ENCODE results near the gene PIK3CD. TPM values are rescaled to one million over a fixed set of nuclear protein-coding genes. Genes with fewer than 3 reads are reported as not detected.

Gene PIK3CD
- total RNA-seq, 1 donor from 2014 or later: 15.7 TPM

DNA sequence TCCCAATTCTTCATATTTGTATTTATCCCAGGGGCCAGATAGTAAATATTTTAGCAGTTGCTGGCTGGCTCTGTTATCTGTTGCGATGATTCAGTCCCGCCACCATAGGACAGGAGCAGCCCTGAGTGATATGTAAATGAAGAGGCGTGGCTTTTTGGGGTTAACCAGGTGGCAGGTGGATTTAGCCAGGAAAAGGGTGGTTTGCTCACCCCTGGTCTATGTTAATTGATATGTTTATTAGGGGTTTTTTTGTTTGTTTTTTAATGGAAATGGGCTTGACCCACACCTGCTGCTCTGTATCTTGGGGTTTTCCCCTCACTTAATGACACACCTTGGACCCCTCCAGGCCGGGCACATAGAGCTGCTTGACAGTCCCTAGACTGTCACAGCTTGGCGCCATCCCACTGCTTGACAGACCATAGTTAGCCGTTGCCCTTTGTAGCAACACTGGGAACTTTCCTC, 62.8 kb downstream of the PIK3CD start:
- Mint-ChIP-seq H3K4me3 (ENCODE audit: low read depth) (no peak overlapping the region), H3K9me3 (ENCODE audit: low read depth) (no peaks in the 10 kb centered on the region), H3K27ac (no peak overlapping the region), H3K4me1 (ENCODE audit: low read depth) (peaks cover 7% of the 10 kb centered on the region), H3K36me3 (ENCODE audit: insufficient read depth) (peaks cover 6% of the 10 kb centered on the region), H3K27me3 (no peaks in the 10 kb centered on the region)
- TF ChIP-seq, protein P1, sequence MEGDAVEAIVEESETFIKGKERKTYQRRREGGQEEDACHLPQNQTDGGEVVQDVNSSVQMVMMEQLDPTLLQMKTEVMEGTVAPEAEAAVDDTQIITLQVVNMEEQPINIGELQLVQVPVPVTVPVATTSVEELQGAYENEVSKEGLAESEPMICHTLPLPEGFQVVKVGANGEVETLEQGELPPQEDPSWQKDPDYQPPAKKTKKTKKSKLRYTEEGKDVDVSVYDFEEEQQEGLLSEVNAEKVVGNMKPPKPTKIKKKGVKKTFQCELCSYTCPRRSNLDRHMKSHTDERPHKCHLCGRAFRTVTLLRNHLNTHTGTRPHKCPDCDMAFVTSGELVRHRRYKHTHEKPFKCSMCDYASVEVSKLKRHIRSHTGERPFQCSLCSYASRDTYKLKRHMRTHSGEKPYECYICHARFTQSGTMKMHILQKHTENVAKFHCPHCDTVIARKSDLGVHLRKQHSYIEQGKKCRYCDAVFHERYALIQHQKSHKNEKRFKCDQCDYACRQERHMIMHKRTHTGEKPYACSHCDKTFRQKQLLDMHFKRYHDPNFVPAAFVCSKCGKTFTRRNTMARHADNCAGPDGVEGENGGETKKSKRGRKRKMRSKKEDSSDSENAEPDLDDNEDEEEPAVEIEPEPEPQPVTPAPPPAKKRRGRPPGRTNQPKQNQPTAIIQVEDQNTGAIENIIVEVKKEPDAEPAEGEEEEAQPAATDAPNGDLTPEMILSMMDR (IDR thresholded peaks at IDR 0.05; ENCODE audit: unreplicated experiment): no peak
- no peak for DNase-seq (ENCODE audit: low spot score, unreplicated experiment)

DNA sequence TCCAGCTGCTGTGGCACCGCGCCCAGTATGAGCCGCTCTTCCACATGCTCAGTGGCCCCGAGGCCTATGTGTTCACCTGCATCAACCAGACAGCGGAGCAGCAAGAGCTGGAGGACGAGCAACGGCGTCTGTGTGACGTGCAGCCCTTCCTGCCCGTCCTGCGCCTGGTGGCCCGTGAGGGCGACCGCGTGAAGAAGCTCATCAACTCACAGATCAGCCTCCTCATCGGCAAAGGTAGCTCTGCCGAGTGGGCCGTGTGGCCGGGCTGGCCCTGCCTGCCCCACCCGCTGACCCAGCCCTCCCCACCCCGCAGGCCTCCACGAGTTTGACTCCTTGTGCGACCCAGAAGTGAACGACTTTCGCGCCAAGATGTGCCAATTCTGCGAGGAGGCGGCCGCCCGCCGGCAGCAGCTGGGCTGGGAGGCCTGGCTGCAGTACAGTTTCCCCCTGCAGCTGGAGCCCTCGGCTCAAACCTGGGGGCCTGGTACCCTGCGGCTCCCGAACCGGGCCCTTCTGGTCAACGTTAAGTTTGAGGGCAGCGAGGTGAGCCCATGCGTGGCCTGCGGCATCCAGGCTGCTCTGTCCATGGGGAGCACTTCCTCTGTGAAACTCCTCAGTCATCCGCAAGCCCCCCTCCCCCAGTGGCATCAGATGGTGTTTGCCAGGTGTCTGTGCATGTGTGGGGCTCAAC, 64.2 kb downstream of the PIK3CD start:
- Mint-ChIP-seq H3K4me1 (ENCODE audit: low read depth) (peaks cover 7% of the 10 kb centered on the region), H3K27ac (no peak overlapping the region), H3K4me3 (ENCODE audit: low read depth) (no peak overlapping the region), H3K27me3 (no peaks in the 10 kb centered on the region), H3K9me3 (ENCODE audit: low read depth) (no peaks in the 10 kb centered on the region), H3K36me3 (ENCODE audit: insufficient read depth) (peaks cover 2% of the 10 kb centered on the region)
- DNase-seq (ENCODE audit: low spot score, unreplicated experiment): no peak
- TF ChIP-seq, protein P1 (IDR thresholded peaks at IDR 0.05; ENCODE audit: unreplicated experiment): no peak

DNA sequence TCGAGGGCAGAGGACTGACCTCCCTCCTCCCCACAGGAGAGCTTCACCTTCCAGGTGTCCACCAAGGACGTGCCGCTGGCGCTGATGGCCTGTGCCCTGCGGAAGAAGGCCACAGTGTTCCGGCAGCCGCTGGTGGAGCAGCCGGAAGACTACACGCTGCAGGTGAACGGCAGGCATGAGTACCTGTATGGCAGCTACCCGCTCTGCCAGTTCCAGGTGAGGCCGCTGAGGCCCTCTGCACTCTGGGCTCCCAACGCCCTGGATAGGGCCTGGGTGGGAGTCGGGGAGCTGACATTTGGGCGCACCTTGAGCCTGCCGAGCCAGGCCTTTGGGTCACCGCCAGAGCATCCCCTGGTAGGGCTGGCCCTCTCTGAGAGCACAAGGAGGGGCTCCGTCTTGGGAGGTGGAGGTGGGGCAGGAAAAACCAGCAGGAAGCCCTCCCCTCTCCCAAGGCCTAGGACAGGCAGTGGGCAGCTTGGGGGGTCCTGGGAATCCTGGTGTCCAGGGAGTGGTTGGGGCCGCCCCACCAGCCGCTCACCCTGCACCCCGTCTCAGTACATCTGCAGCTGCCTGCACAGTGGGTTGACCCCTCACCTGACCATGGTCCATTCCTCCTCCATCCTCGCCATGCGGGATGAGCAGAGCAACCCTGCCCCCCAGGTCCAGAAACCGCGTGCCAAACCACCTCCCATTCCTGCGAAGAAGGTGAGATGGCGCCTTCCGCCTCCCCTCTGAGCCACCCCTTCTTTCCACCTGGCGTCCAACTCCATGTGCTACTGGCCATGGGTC, 65.1 kb downstream of the PIK3CD start:
- Mint-ChIP-seq H3K9me3 (ENCODE audit: low read depth) (no peaks in the 10 kb centered on the region), H3K27me3 (no peaks in the 10 kb centered on the region), H3K4me3 (ENCODE audit: low read depth) (no peak overlapping the region), H3K4me1 (ENCODE audit: low read depth) (peaks cover 7% of the 10 kb centered on the region), H3K27ac (no peak overlapping the region), H3K36me3 (ENCODE audit: insufficient read depth) (no peaks in the 10 kb centered on the region)
- TF ChIP-seq, protein P1 (IDR thresholded peaks at IDR 0.05; ENCODE audit: unreplicated experiment): no peak
- no peak for DNase-seq (ENCODE audit: low spot score, unreplicated experiment)

DNA sequence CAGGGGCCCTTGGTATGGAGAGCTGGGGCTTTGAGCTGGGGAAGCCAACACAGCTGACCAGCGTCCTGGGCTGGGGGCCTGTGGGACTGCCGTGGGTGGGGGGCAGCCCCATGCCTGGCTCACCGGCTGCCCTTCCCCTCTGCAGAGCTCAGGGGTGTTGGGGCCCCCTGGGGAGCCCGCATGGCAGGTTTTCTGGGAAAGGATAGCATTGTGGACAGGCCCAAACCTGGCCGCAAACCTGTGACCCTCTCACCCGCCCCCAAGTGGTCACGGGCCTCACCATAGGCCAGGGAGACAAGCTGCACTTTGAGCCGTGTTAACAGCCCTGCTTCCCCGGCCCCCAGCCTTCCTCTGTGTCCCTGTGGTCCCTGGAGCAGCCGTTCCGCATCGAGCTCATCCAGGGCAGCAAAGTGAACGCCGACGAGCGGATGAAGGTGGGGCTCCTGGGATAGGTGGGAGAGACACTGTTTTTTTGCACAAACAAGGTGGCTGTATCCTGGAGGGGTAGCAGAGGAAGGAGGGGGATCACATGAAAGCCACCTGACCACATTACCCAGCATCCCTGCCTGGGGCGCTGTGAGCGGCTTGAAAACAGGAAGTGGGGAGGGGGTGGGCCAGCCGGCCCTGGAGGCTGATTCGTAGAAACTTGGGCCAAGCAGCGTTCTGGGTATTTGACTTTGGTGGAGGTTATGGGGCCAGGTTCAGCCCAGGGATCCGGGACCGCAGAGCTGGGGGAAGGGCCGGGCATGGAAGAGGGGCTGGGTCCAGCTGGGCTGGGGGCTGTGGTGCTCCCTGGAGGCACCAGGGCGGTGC, 65.9 kb downstream of the PIK3CD start:
- no peak for DNase-seq (ENCODE audit: low spot score, unreplicated experiment)

More for the DNA sequence above, 65.9 kb downstream of the PIK3CD start:
- H3K36me3 Mint-ChIP-seq (ENCODE audit: insufficient read depth): no peaks in the 10 kb centered on the region
- H3K9me3 Mint-ChIP-seq (ENCODE audit: low read depth): no peaks in the 10 kb centered on the region
- TF ChIP-seq, protein P1 (IDR thresholded peaks at IDR 0.05; ENCODE audit: unreplicated experiment): no peak
- H3K4me1 Mint-ChIP-seq (ENCODE audit: low read depth): peaks cover 7% of the 10 kb centered on the region
- peak overlapping the region; percentile 66 for H3K27ac Mint-ChIP-seq
- no peaks in the 10 kb centered on the region for H3K27me3 Mint-ChIP-seq
- H3K4me3 Mint-ChIP-seq (ENCODE audit: low read depth): peak overlapping the region; percentile 68
